H1 (cell line): ENCODE measurements around the gene CCL26. TPM values are rescaled to one million over a fixed set of nuclear protein-coding genes. Genes with fewer than 3 reads are reported as not detected.

ENCODE experiments used
- CTCF ChIA-PET: fragments of 300-600 bp; sonication (Branson Sonifier 250); formaldehyde crosslinking; loops from one replicate; lab custom pipeline; 2021; ENCODE audit not compliant: partially characterized antibody; lab: Charles Lee
- POLR2A ChIA-PET: fragments of 300-600 bp; sonication (Branson Sonifier 250); formaldehyde crosslinking; loops from one replicate; lab custom pipeline; 2021; ENCODE audit warnings: inconsistent platforms; ENCODE audit not compliant: partially characterized antibody; lab: Charles Lee
- DNase-seq, 2 experiments: peaks; one replicate each; pipeline versions ENCODE4 v3.0.0 to v3.0.0-alpha.2; 2010 to 2022; ENCODE audit warnings: low spot score in 2 of 2, low read depth in 1 of 2, mixed read lengths in 1 of 2
- FAIRE-seq: peaks from 2 replicates; lab custom pipeline; 2011; peaks lifted over from hg19 to GRCh38; lab: Jason Lieb, UNC
- H2AFZ ChIP-seq: 2 replicates; pipeline ENCODE4 v1.8.1; 2012; ENCODE audit warnings: low read length, inconsistent platforms
- H2AK5ac ChIP-seq: 2 replicates; pipeline ENCODE4 v1.6.1; 2013; ENCODE audit warnings: low read depth, low read length
- H2BK120ac ChIP-seq: replicated peaks from 2 replicates; pipeline ENCODE3; 2013; ENCODE audit warnings: low read depth, low read length, inconsistent platforms
- H2BK12ac ChIP-seq: 2 replicates; pipeline ENCODE4 v1.6.1; 2013; ENCODE audit warnings: low read depth, low read length
- H2BK15ac ChIP-seq: 2 replicates; pipeline ENCODE4 v1.6.1; 2013; ENCODE audit warnings: low read length
- H2BK20ac ChIP-seq: 2 replicates; pipeline ENCODE4 v1.6.1; 2013; ENCODE audit warnings: low read length
- H2BK5ac ChIP-seq: 2 replicates; pipeline ENCODE4 v1.6.1; 2013; ENCODE audit warnings: low read depth, low read length
- H3K14ac ChIP-seq: 2 replicates; pipeline ENCODE4 v1.6.1; 2013; ENCODE audit warnings: inconsistent platforms; ENCODE audit not compliant: insufficient read length
- H3K18ac ChIP-seq: 2 replicates; pipeline ENCODE4 v1.6.1; 2013; ENCODE audit warnings: low read length; ENCODE audit errors: extremely low read depth
- H3K23ac ChIP-seq: 2 replicates; pipeline ENCODE4 v1.6.1; 2013; ENCODE audit warnings: inconsistent platforms; ENCODE audit not compliant: insufficient read length
- H3K23me2 ChIP-seq: 2 replicates; pipeline ENCODE4 v1.6.1; 2013; ENCODE audit warnings: low read depth, low read length
- H3K27ac ChIP-seq: 2 replicates; pipeline ENCODE4 v1.6.1; 2011; ENCODE audit warnings: low read depth, low read length, inconsistent platforms
- H3K27me3 ChIP-seq, 4 experiments: replicated peaks in 1 of 4; 1 replicate in 1 of 4; 2 replicates in 3 of 4; pipeline versions ENCODE4 v1.6.1 to v1.8.1; 2011 to 2013; ENCODE audit warnings: low read length in 3 of 4, mild to moderate bottlenecking in 3 of 4, inconsistent platforms in 2 of 4, mixed read lengths in 2 of 4, moderate library complexity in 1 of 4; ENCODE audit not compliant: control insufficient read depth in 3 of 4, insufficient read depth in 3 of 4; ENCODE audit errors: extremely low read depth in 1 of 4
- H3K36me3 ChIP-seq, 4 experiments: 2 replicates each; pipeline versions ENCODE4 v1.6.1 to v1.8.1; 2011 to 2013; ENCODE audit warnings: mild to moderate bottlenecking in 4 of 4, low read length in 3 of 4, moderate library complexity in 2 of 4, control low read depth in 1 of 4, inconsistent platforms in 1 of 4; ENCODE audit not compliant: insufficient read depth in 4 of 4, control insufficient read depth in 2 of 4
- H3K4ac ChIP-seq: replicated peaks from 2 replicates; pipeline ENCODE3; 2013; ENCODE audit warnings: low read length, low read depth, mixed read lengths, inconsistent platforms; ENCODE audit not compliant: insufficient read length
- H3K4me1 ChIP-seq, 4 experiments: replicated peaks in 1 of 4; 1 replicate in 1 of 4; 2 replicates in 3 of 4; pipeline versions ENCODE4 v1.6.1 to v1.8.1; 2011 to 2013; ENCODE audit warnings: low read length in 3 of 4, inconsistent platforms in 2 of 4, mixed read lengths in 1 of 4; ENCODE audit not compliant: insufficient read depth in 4 of 4, control insufficient read depth in 3 of 4
- H3K4me2 ChIP-seq, 2 experiments: 2 replicates each; pipeline versions ENCODE4 v1.6.1 to v1.8.1; 2011 to 2013; ENCODE audit warnings: low read depth in 2 of 2, low read length in 2 of 2, control low read depth in 1 of 2, inconsistent platforms in 1 of 2, mild to moderate bottlenecking in 1 of 2; ENCODE audit not compliant: insufficient read depth in 1 of 2
- H3K4me3 ChIP-seq, 4 experiments: fragments of 200-600, 300-600 bp in 1 of 4; sonication (generic), shearing (Covaris generic), sonication (Bioruptor Twin) in 1 of 4; 2 replicates each; pipeline versions ENCODE4 v1.5.1 to v1.8.1; 2011 to 2016; ENCODE audit warnings: low read length in 4 of 4, low read depth in 3 of 4, control low read depth in 2 of 4, inconsistent platforms in 2 of 4, mild to moderate bottlenecking in 2 of 4, mixed read lengths in 1 of 4, moderate library complexity in 1 of 4; ENCODE audit not compliant: insufficient read depth in 2 of 4; ENCODE audit errors: extremely low read depth in 1 of 4
- H3K56ac ChIP-seq: replicated peaks from 2 replicates; pipeline ENCODE3; 2013; ENCODE audit warnings: low read depth, mild to moderate bottlenecking, mixed read lengths, low read length, inconsistent platforms; ENCODE audit not compliant: insufficient read length
- H3K79me1 ChIP-seq: 2 replicates; pipeline ENCODE4 v1.6.1; 2013; ENCODE audit warnings: low read depth, low read length, control low read depth
- H3K79me2 ChIP-seq, 2 experiments: 2 replicates each; pipeline versions ENCODE4 v1.6.1 to v1.8.1; 2012 to 2013; ENCODE audit warnings: low read length in 2 of 2, mild to moderate bottlenecking in 2 of 2, inconsistent platforms in 1 of 2; ENCODE audit not compliant: insufficient read depth in 2 of 2, control insufficient read depth in 1 of 2
- H3K9ac ChIP-seq, 4 experiments: replicated peaks in 1 of 4; 1 replicate in 1 of 4; 2 replicates in 3 of 4; pipeline versions ENCODE4 v1.6.1 to v1.8.1; 2011 to 2013; ENCODE audit warnings: low read depth in 3 of 4, low read length in 3 of 4, control low read depth in 2 of 4, mild to moderate bottlenecking in 2 of 4, moderate library complexity in 2 of 4, inconsistent platforms in 1 of 4; ENCODE audit errors: extremely low read depth in 1 of 4
- H3K9me3 ChIP-seq, 2 experiments: 2 replicates each; pipeline versions ENCODE4 v1.6.1 to v1.8.1; 2012 to 2013; ENCODE audit warnings: mild to moderate bottlenecking in 2 of 2, moderate library complexity in 2 of 2, control low read depth in 1 of 2, inconsistent platforms in 1 of 2, low read depth in 1 of 2, low read length in 1 of 2, mixed read lengths in 1 of 2; ENCODE audit not compliant: insufficient read depth in 2 of 2
- H4K20me1 ChIP-seq, 2 experiments: replicated peaks in 1 of 2; 2 replicates each; pipeline versions ENCODE3 to v1.8.1; 2011 to 2013; ENCODE audit warnings: inconsistent platforms in 2 of 2, low read length in 2 of 2, mild to moderate bottlenecking in 1 of 2; ENCODE audit not compliant: insufficient read depth in 2 of 2, control insufficient read depth in 1 of 2
- H4K5ac ChIP-seq: 2 replicates; pipeline ENCODE4 v1.6.1; 2013; ENCODE audit warnings: low read length, low read depth, mixed read lengths, inconsistent platforms; ENCODE audit not compliant: insufficient read length
- H4K8ac ChIP-seq: 2 replicates; pipeline ENCODE4 v1.8.0; 2013; ENCODE audit warnings: mild to moderate bottlenecking, moderate library complexity, low read length, inconsistent platforms; ENCODE audit not compliant: insufficient read depth; ENCODE audit errors: extremely low read depth
- H4K91ac ChIP-seq: replicated peaks from 2 replicates; pipeline ENCODE3; 2013; ENCODE audit warnings: low read length, mixed read lengths, inconsistent platforms; ENCODE audit not compliant: insufficient read length
- ASH2L ChIP-seq: fragments of 200-600, 300-600 bp; sonication (generic); IDR thresholded peaks from one replicate; pipeline ENCODE4 v1.7.1; 2017; ENCODE audit warnings: low read length
- BACH1 ChIP-seq: IDR thresholded peaks from 2 replicates; pipeline ENCODE4 v1.6.1; 2012; ENCODE audit warnings: low read length, improper control_type of control experiment
- CBX5 ChIP-seq: fragments of 300-800, 300-1000 bp; sonication (generic); IDR thresholded peaks from 2 replicates; pipeline ENCODE4 v1.7.1; 2016; ENCODE audit warnings: antibody characterized with exemption, low read length, low read depth
- CBX8 ChIP-seq: fragments of 300-800, 300-1000 bp; sonication (generic); IDR thresholded peaks from 2 replicates; pipeline ENCODE4 v1.7.1; 2016; ENCODE audit warnings: low read depth, low read length, borderline replicate concordance
- CHD2 ChIP-seq: IDR thresholded peaks from 2 replicates; pipeline ENCODE4 v1.6.1; 2012; ENCODE audit warnings: low read length, improper control_type of control experiment
- CREB1 ChIP-seq: IDR thresholded peaks from 2 replicates; pipeline ENCODE4 v1.6.1; 2012; ENCODE audit warnings: inconsistent platforms
- HDAC6 ChIP-seq: IDR thresholded peaks from one replicate; pipeline ENCODE4 v1.7.1; 2012; ENCODE audit warnings: low read depth, mild to moderate bottlenecking, inconsistent platforms, low read length, moderate library complexity
- KDM4A ChIP-seq: IDR thresholded peaks from one replicate; pipeline ENCODE4 v1.7.1; 2012; ENCODE audit warnings: low read depth, mild to moderate bottlenecking, moderate library complexity, low read length, inconsistent platforms; ENCODE audit not compliant: severe bottlenecking
- NANOG ChIP-seq: IDR thresholded peaks from 2 replicates; pipeline ENCODE4 v1.6.1; 2011; ENCODE audit warnings: low read length, low read depth, mild to moderate bottlenecking, inconsistent platforms; ENCODE audit not compliant: insufficient read depth, poor library complexity, severe bottlenecking
- NRF1 ChIP-seq: IDR thresholded peaks from 2 replicates; pipeline ENCODE4 v1.6.1; 2011; ENCODE audit warnings: mild to moderate bottlenecking, low read depth, low read length, improper control_type of control experiment
- RXRA ChIP-seq: IDR thresholded peaks from 2 replicates; pipeline ENCODE4 v1.6.1; 2011; ENCODE audit warnings: low read depth, mild to moderate bottlenecking, low read length, moderate library complexity; ENCODE audit not compliant: insufficient read depth
- SAP30 ChIP-seq: fragments of 300-600 bp; sonication (generic); IDR thresholded peaks from 2 replicates; pipeline ENCODE4 v1.7.1; 2012; ENCODE audit warnings: low read length, moderate library complexity, mild to moderate bottlenecking, inconsistent platforms; ENCODE audit not compliant: insufficient read depth, insufficient replicate concordance
- SIN3A ChIP-seq, 2 experiments: IDR thresholded peaks in 1 of 2; conservative IDR thresholded peaks in 1 of 2; 2 replicates each; pipeline ENCODE4 v1.6.1; 2011 to 2012; ENCODE audit warnings: low read length in 2 of 2, improper control_type of control experiment in 1 of 2, low read depth in 1 of 2, mild to moderate bottlenecking in 1 of 2
- WGBS, 2 experiments: shearing (Covaris generic) in 1 of 2; methylation state at CpG; one replicate each; pipeline versions ENCODE4 v1.1.6 to v1.1.7; 2013 to 2015; ENCODE audit warnings: low lambda C conversion rate in 2 of 2, mixed read lengths in 2 of 2, inconsistent platforms in 1 of 2, low coverage in 1 of 2, missing lambda C conversion rate in 1 of 2; ENCODE audit not compliant: insufficient replicate concordance in 2 of 2, insufficient coverage in 1 of 2, insufficient read length in 1 of 2; ENCODE audit errors: extremely low coverage in 1 of 2, missing lambda C conversion rate in 1 of 2; 5-methylcytosine and 5-hydroxymethylcytosine counted together
- polyA plus RNA-seq, 7 experiments: library from polyadenylated mRNA; depleted of rRNA in 3 of 7; stranded (reverse) in 5 of 7; unstranded in 2 of 7; fragments of >200 nt in 5 of 7; fragments of 200-250 nt in 2 of 7; gene quantifications; 1 replicate in 5 of 7; 2 replicates in 1 of 7; 4 replicates in 1 of 7; pipeline versions ENCODE4 v1.2.1 to v1.2.3, GENCODE V29; 2011 to 2013; ENCODE audit warnings: missing spikeins in 2 of 7, mixed read lengths in 2 of 7
- total RNA-seq: library from RNA; stranded (reverse); fragmentation: NEBNext Ultra II Directional; extraction: Animal tissue kit (Norgen Biotek cat#: 25700); gene quantifications from 2 replicates; pipeline ENCODE4 v1.2.1, GENCODE V29; 2021

CCL26 gene
- total and polyA plus RNA-seq, 2 of the 8 experiments (the other 6 are each of a cell fraction or from before 2014, with no cell fraction given) = 8.7 to 14.9 TPM

- H3K9me3 ChIP-seq = no peaks in the 10 kb centered on the region
- no peak within 1 kb of the TSS for H3K4ac ChIP-seq
- peak within 1 kb of the TSS; percentile 81; the same call in 1 of the 2 replicates for H2BK5ac ChIP-seq
- no peak within 1 kb of the TSS for H2BK15ac ChIP-seq
- no peaks in the 10 kb centered on the region for H3K36me3 ChIP-seq
- peak within 1 kb of the TSS; percentile 3 for H3K14ac ChIP-seq
- H2AK5ac ChIP-seq = no peak within 1 kb of the TSS
- no peak within 1 kb of the TSS for H3K27ac ChIP-seq
- peak within 1 kb of the TSS; percentile 80 to 95 (median 90) for H3K4me3 ChIP-seq
- H4K5ac ChIP-seq = no peak within 1 kb of the TSS
- peaks cover 2% of the 10 kb centered on the region; the same call in 1 of the 2 replicates for H3K79me1 ChIP-seq
- H3K23ac ChIP-seq = no peak within 1 kb of the TSS
- H3K79me2 ChIP-seq = no peaks in the 10 kb centered on the region
- DNase-seq = no peak
- H4K91ac ChIP-seq = no peak within 1 kb of the TSS
- H2BK20ac ChIP-seq = no peak within 1 kb of the TSS
- peak within 1 kb of the TSS; percentile 94 to 97 for H3K4me2 ChIP-seq
- H3K56ac ChIP-seq = peak within 1 kb of the TSS; percentile 19
- 0 out of 2 replicates have a peak within 1 kb of the TSS, but pooled peaks have one; percentile 1 for H2AFZ ChIP-seq
- H2BK120ac ChIP-seq = peak within 1 kb of the TSS; percentile 22
- ChIA-PET POLR2A (interaction anchor here (0.6 to 1.6 kb wide), 5 partner anchors 17 to 115 kb away, joined by 3 to 7 read pairs (median 4); no protein-coding TSS in a partner anchor), CTCF (interaction anchor here (1.1 to 3.8 kb wide), 2 partner anchors 19 to 24 kb away, joined by 4 to 22 read pairs; no protein-coding TSS in a partner anchor)
- H4K8ac ChIP-seq = peak within 1 kb of the TSS; percentile 72
- peaks cover 0 to 1% of the 10 kb centered on the region in 2 experiments for H4K20me1 ChIP-seq
- peak within 1 kb of the TSS; percentile 60; the same call in 1 of the 2 replicates for H3K18ac ChIP-seq
- peak within 1 kb of the TSS; percentile 33 to 60 (median 45); a peak in 5 of 7 replicates for H3K9ac ChIP-seq
- no peak for FAIRE-seq
- H3K23me2 ChIP-seq = peaks cover 9% of the 10 kb centered on the region; the same call in 1 of the 2 replicates
- 1% methylated on average over 21 of the region's 30 CpGs; no CpG with 5 or more reads in 1 of the 2 experiments for WGBS, 2 experiments
- no peak within 1 kb of the TSS for H2BK12ac ChIP-seq
- H3K4me1 ChIP-seq = peaks cover 0 to 10% (median 8%) of the 10 kb centered on the region in 4 experiments; a peak in 6 of 7 replicates
- H3K27me3 ChIP-seq = peaks cover 0 to 5% (median 4%) of the 10 kb centered on the region in 4 experiments; a peak in 1 of 7 replicates
- TF ChIP-seq ASH2L = peak; percentile 20
- no peak for TF ChIP-seq CHD2
- no peak for TF ChIP-seq HDAC6
- TF ChIP-seq RXRA = no peak
- TF ChIP-seq CBX8 = no peak
- TF ChIP-seq BACH1 = no peak
- TF ChIP-seq NANOG = no peak
- TF ChIP-seq SIN3A (conservative IDR thresholded peaks at IDR 0.05 in 1 of 2, IDR thresholded peaks at IDR 0.05 in 1 of 2; ENCODE audit: low read depth in 1 of 2, low read length in 2 of 2) = 0 out of 4 replicates have a peak, but pooled peaks of 1 of the 2 experiments have one; percentile 30
- TF ChIP-seq NRF1 = no peak
- TF ChIP-seq CREB1 = no peak
- TF ChIP-seq KDM4A = peak; percentile 78
- TF ChIP-seq CBX5 = no peak
- peak; percentile 1 for TF ChIP-seq SAP30
Observed at GRCh38 chr7:75738604-75738974, 33.4 kb downstream of the CCL26 start, which contains the start of gene HIP1. Gene HIP1, minus strand, starts transcription at chr7:75738941. Its CDS starts 21 bp downstream, at chr7:75738920.
